Measurements from ENCODE around the gene DHRS7. TPM values are rescaled to one million over a fixed set of nuclear protein-coding genes. Genes with fewer than 3 reads are reported as not detected.

Gene DHRS7
- polyA plus RNA-seq, 1 of the 3 experiments (the other 2 are of a cell fraction): 88.7 TPM

DNA sequence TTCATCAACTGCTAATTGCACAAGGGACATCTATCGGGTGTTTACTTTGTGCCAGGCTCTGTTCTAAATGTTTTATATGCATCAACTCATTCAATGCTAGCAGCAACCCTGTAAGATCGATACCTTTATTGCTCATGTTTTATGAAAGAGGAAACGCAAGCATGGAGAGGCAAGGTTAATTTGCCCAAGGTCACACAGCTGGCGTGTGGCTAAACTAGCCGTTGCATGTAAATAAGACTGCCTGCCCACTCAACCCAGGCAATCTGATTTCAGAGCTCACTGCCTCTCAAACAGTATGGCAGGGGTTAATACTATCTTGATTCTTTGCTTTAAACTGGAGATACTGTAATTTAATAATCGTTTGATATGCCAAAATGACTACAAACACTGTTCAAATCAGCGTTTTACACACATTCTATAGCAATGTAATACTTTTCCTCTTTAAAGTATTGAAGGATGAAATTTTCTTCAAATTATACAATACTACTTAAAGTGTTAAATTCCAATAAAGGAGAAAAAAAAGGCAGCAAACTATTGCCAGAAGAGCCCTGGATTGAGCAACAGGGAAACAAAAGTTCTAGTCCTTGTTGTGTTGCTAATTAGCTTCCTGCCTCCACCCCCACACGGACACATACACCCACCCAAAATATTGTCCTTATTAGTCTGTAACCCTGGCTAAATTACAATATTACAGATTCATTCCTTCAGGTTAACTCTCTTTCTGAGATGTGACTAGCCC is 39.1 kb upstream of the DHRS7 start:
- POLR2A ChIA-PET: no interaction called here
- H3K9ac ChIP-seq: no peak overlapping the region
- DNase-seq: no peak
- H3K27ac ChIP-seq (ENCODE audit: low read depth in 2 of 2, low read length in 1 of 2): no peak overlapping the region
- H3K4me2 ChIP-seq: no peak overlapping the region
- no peaks in the 10 kb centered on the region for H3F3A ChIP-seq (replicated peaks; ENCODE audit: insufficient read depth)
- WGBS (ENCODE audit: low lambda C conversion rate): 25% methylated on average over 8 of the region's 8 CpGs
- CTCF ChIA-PET: interaction anchor here (0.9 kb wide), 1 partner anchor 303 kb away, joined by 3 read pairs; no protein-coding TSS in a partner anchor
- no peaks in the 10 kb centered on the region for H3K9me2 ChIP-seq
- H2AFZ ChIP-seq (ENCODE audit: low read depth): no peak overlapping the region; the same call in 1 of the 2 replicates
- peaks cover 0 to 4% of the 10 kb centered on the region in 2 experiments; a peak in 2 of 4 replicates for H3K4me1 ChIP-seq (ENCODE audit: control insufficient read depth in 1 of 2, insufficient read depth in 2 of 2, low read depth in 1 of 2, low read length in 1 of 2)
- H3K27me3 ChIP-seq (ENCODE audit: insufficient read depth): no peaks in the 10 kb centered on the region; the same call in 1 of the 2 replicates
- no peaks in the 10 kb centered on the region for H4K20me1 ChIP-seq (ENCODE audit: insufficient read depth)
- no peak for TF ChIP-seq SIN3A (IDR thresholded peaks at IDR 0.05; ENCODE audit: borderline replicate concordance, low read depth, low read length)
- TF ChIP-seq TAF1 (IDR thresholded peaks at IDR 0.05; ENCODE audit: borderline replicate concordance, low read depth, low read length): no peak
- TF ChIP-seq GABPA (IDR thresholded peaks at IDR 0.05; ENCODE audit: low read depth): no peak
- no peak for TF ChIP-seq SMC3 (IDR thresholded peaks at IDR 0.05; ENCODE audit: low read depth, low read length)
- TF ChIP-seq TEAD4 (IDR thresholded peaks at IDR 0.05; ENCODE audit: borderline replicate concordance, insufficient read depth): no peak
- TF ChIP-seq TCF12 (IDR thresholded peaks at IDR 0.05): no peak
- no peak for TF ChIP-seq JUND (IDR thresholded peaks at IDR 0.05)
- TF ChIP-seq FOXJ3 (CRISPR knock-in tag; IDR thresholded peaks at IDR 0.05): no peak
- TF ChIP-seq, protein P1, sequence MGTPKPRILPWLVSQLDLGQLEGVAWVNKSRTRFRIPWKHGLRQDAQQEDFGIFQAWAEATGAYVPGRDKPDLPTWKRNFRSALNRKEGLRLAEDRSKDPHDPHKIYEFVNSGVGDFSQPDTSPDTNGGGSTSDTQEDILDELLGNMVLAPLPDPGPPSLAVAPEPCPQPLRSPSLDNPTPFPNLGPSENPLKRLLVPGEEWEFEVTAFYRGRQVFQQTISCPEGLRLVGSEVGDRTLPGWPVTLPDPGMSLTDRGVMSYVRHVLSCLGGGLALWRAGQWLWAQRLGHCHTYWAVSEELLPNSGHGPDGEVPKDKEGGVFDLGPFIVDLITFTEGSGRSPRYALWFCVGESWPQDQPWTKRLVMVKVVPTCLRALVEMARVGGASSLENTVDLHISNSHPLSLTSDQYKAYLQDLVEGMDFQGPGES (IDR thresholded peaks at IDR 0.05; ENCODE audit: low read depth, low read length): no peak
- no peak for TF ChIP-seq EZH2phosphoT487 (IDR thresholded peaks at IDR 0.05; ENCODE audit: borderline replicate concordance, low read depth)
- no peak for TF ChIP-seq FOSL2 (IDR thresholded peaks at IDR 0.05; ENCODE audit: borderline replicate concordance, low read depth)
- TF ChIP-seq, protein P2, sequence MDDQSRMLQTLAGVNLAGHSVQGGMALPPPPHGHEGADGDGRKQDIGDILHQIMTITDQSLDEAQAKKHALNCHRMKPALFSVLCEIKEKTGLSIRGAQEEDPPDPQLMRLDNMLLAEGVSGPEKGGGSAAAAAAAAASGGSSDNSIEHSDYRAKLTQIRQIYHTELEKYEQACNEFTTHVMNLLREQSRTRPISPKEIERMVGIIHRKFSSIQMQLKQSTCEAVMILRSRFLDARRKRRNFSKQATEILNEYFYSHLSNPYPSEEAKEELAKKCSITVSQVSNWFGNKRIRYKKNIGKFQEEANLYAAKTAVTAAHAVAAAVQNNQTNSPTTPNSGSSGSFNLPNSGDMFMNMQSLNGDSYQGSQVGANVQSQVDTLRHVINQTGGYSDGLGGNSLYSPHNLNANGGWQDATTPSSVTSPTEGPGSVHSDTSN (IDR thresholded peaks at IDR 0.05): no peak
- TF ChIP-seq NRF1 (IDR thresholded peaks at IDR 0.05; ENCODE audit: low read depth, low read length): no peak
- no peaks in the 10 kb centered on the region; the same call in 1 of the 2 replicates for H3K9me3 ChIP-seq
- H3K4me3 ChIP-seq (ENCODE audit: low read depth in 2 of 2, low read length in 1 of 2): no peak overlapping the region
- H3K79me2 ChIP-seq (ENCODE audit: insufficient read depth): no peaks in the 10 kb centered on the region
- H3K36me3 ChIP-seq (replicated peaks in 1 of 2; ENCODE audit: control insufficient read depth in 1 of 2, insufficient read depth in 2 of 2, low read length in 1 of 2): no peaks in the 10 kb centered on the region

DNA sequence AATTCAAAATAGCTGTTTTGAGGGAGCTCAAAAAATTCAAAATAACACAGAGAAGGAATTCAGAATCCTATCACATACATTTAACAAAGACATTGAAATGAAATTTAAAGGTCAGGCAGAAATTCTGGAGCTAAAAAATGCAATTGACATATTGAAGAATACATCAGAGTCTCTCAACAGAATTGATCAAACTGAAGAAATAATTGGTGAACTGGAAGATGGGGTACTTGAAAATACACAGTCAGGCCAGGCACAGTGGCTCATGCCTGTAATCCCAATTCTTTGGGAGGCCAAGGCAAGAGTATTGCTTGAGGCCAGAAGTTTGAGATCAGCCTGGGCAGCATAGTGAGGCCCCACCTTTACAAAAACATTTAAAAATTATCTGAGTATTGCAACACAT is 34.1 kb upstream of the DHRS7 start:
- H3K4me2 ChIP-seq: no peak overlapping the region
- POLR2A ChIA-PET: no interaction called here
- H3K27ac ChIP-seq (ENCODE audit: low read depth in 2 of 2, low read length in 1 of 2): no peak overlapping the region
- no peak overlapping the region for H3K9ac ChIP-seq
- no peaks in the 10 kb centered on the region for H3K36me3 ChIP-seq (replicated peaks in 1 of 2; ENCODE audit: control insufficient read depth in 1 of 2, insufficient read depth in 2 of 2, low read length in 1 of 2)
- no peak for DNase-seq
- no peaks in the 10 kb centered on the region for H3K27me3 ChIP-seq (ENCODE audit: insufficient read depth)
- H3F3A ChIP-seq (replicated peaks; ENCODE audit: insufficient read depth): no peaks in the 10 kb centered on the region
- no peaks in the 10 kb centered on the region; the same call in 1 of the 2 replicates for H3K9me3 ChIP-seq
- H4K20me1 ChIP-seq (ENCODE audit: insufficient read depth): no peaks in the 10 kb centered on the region
- no peak for TF ChIP-seq MEF2A (IDR thresholded peaks at IDR 0.05; ENCODE audit: borderline replicate concordance, low read depth)
- no peak for TF ChIP-seq FOSL2 (IDR thresholded peaks at IDR 0.05; ENCODE audit: borderline replicate concordance, low read depth)
- TF ChIP-seq GATA2 (CRISPR knock-in tag; IDR thresholded peaks at IDR 0.05): no peak
- TF ChIP-seq MXI1 (IDR thresholded peaks at IDR 0.05; ENCODE audit: low read depth, low read length): no peak
- TF ChIP-seq, protein P3, sequence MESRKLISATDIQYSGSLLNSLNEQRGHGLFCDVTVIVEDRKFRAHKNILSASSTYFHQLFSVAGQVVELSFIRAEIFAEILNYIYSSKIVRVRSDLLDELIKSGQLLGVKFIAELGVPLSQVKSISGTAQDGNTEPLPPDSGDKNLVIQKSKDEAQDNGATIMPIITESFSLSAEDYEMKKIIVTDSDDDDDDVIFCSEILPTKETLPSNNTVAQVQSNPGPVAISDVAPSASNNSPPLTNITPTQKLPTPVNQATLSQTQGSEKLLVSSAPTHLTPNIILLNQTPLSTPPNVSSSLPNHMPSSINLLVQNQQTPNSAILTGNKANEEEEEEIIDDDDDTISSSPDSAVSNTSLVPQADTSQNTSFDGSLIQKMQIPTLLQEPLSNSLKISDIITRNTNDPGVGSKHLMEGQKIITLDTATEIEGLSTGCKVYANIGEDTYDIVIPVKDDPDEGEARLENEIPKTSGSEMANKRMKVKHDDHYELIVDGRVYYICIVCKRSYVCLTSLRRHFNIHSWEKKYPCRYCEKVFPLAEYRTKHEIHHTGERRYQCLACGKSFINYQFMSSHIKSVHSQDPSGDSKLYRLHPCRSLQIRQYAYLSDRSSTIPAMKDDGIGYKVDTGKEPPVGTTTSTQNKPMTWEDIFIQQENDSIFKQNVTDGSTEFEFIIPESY (IDR thresholded peaks at IDR 0.05; ENCODE audit: borderline replicate concordance, low read depth): no peak
- TF ChIP-seq RFX5 (IDR thresholded peaks at IDR 0.05; ENCODE audit: low read length): no peak
- peaks cover 0 to 4% of the 10 kb centered on the region in 2 experiments; a peak in 2 of 4 replicates for H3K4me1 ChIP-seq (ENCODE audit: control insufficient read depth in 1 of 2, insufficient read depth in 2 of 2, low read depth in 1 of 2, low read length in 1 of 2)
- CTCF ChIA-PET: interaction anchor here (2.7 kb wide), 1 partner anchor 235 kb away, joined by 12 read pairs; no protein-coding TSS in a partner anchor
- H3K4me3 ChIP-seq (ENCODE audit: low read depth in 2 of 2, low read length in 1 of 2): no peak overlapping the region
- no peaks in the 10 kb centered on the region for H3K9me2 ChIP-seq
- no peak overlapping the region for H2AFZ ChIP-seq (ENCODE audit: low read depth)
- no peaks in the 10 kb centered on the region for H3K79me2 ChIP-seq (ENCODE audit: insufficient read depth)

Data from SK-N-SH (cell line).